ENCODE data around the gene DLST.

DNA sequence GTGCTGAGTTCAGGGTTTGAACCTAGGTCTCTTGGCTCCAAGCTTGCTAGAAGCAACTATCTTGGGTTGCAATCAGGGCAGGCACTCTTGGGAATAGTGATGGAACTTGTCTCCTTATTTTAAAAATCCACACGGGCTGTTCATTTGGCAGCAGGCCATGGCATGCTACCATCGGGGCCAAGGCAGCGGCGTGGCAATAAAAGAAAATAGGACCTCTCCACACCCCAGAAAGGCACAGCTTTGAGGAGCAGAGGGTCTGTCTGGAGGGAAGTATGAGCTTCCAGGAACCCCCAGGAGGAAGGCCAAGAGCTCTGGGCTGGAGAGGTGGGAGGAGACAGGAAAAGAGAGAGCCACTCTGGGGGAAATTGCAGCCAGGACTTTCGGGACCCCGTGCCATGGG lies 26.0 kb downstream of the DLST start:
- no peak for TF ChIP-seq PRDM1 (tag by site-specific recombination; IDR thresholded peaks at IDR 0.05)
- no peak for TF ChIP-seq ZFP3 (tag by site-specific recombination; IDR thresholded peaks at IDR 0.05; ENCODE audit: low read depth)
- TF ChIP-seq KLF9 (tag by site-specific recombination; IDR thresholded peaks at IDR 0.05; ENCODE audit: low read depth), result no peak
- no peak for TF ChIP-seq MEIS1 (CRISPR knock-in tag; IDR thresholded peaks at IDR 0.05; ENCODE audit: borderline replicate concordance)
- no peak for TF ChIP-seq ZNF776 (tag by site-specific recombination; IDR thresholded peaks at IDR 0.05; ENCODE audit: borderline replicate concordance)
- TF ChIP-seq, protein P1, sequence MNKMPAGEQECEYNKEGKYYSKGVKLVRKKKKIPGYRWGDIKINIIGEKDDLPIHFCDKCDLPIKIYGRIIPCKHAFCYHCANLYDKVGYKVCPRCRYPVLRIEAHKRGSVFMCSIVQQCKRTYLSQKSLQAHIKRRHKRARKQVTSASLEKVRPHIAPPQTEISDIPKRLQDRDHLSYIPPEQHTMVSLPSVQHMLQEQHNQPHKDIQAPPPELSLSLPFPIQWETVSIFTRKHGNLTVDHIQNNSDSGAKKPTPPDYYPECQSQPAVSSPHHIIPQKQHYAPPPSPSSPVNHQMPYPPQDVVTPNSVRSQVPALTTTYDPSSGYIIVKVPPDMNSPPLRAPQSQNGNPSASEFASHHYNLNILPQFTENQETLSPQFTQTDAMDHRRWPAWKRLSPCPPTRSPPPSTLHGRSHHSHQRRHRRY (tag by site-specific recombination; IDR thresholded peaks at IDR 0.05), result no peak
